Ishikawa (cell line): ENCODE results near the gene KDM4B.

ENCODE experiments used
- CEBPB ChIP-seq: IDR thresholded peaks from 2 replicates; pipeline ENCODE4 v1.6.1; 2012
- CREB1 ChIP-seq: IDR thresholded peaks from 2 replicates; pipeline ENCODE4 v1.6.1; 2012; ENCODE audit warnings: low read depth
- EGR1 ChIP-seq: IDR thresholded peaks from 2 replicates; pipeline ENCODE4 v1.6.1; 2012
- EP300 ChIP-seq: IDR thresholded peaks from 2 replicates; pipeline ENCODE4 v1.6.1; 2012; ENCODE audit warnings: borderline replicate concordance
- FOXM1 ChIP-seq: IDR thresholded peaks from 2 replicates; pipeline ENCODE4 v1.6.1; 2012; ENCODE audit warnings: low read depth, borderline replicate concordance
- MAX ChIP-seq: IDR thresholded peaks from 2 replicates; pipeline ENCODE4 v1.6.1; 2012
- NFIC ChIP-seq: IDR thresholded peaks from 2 replicates; pipeline ENCODE4 v1.6.1; 2012
- RAD21 ChIP-seq: IDR thresholded peaks from 2 replicates; pipeline ENCODE4 v1.6.1; 2012; ENCODE audit warnings: low read depth
- REST ChIP-seq: IDR thresholded peaks from 2 replicates; pipeline ENCODE4 v1.6.1; 2012; ENCODE audit warnings: low read depth, mild to moderate bottlenecking
- TAF1 ChIP-seq: IDR thresholded peaks from 2 replicates; pipeline ENCODE4 v1.6.1; 2012; ENCODE audit warnings: low read depth, mild to moderate bottlenecking
- TCF12 ChIP-seq: IDR thresholded peaks from 2 replicates; pipeline ENCODE4 v1.6.1; 2012; ENCODE audit warnings: low read depth
- TEAD4 ChIP-seq: IDR thresholded peaks from 2 replicates; pipeline ENCODE4 v1.6.1; 2012
- USF1 ChIP-seq: IDR thresholded peaks from 2 replicates; pipeline ENCODE4 v1.6.1; 2012
- YY1 ChIP-seq: IDR thresholded peaks from 2 replicates; pipeline ENCODE4 v1.6.1; 2012; ENCODE audit warnings: low read depth
- ZBTB7A ChIP-seq: IDR thresholded peaks from 2 replicates; pipeline ENCODE4 v1.6.1; 2012; ENCODE audit warnings: low read depth

The KDM4B gene

GRCh38 chr19:5144545-5145179, 175.7 kb downstream of the KDM4B start:
- no peak for TF ChIP-seq MAX
- TF ChIP-seq RAD21: no peak
- TF ChIP-seq YY1: no peak
- TF ChIP-seq EP300: no peak
- TF ChIP-seq EGR1: no peak
- TF ChIP-seq TCF12: no peak
- no peak for TF ChIP-seq REST

DNA sequence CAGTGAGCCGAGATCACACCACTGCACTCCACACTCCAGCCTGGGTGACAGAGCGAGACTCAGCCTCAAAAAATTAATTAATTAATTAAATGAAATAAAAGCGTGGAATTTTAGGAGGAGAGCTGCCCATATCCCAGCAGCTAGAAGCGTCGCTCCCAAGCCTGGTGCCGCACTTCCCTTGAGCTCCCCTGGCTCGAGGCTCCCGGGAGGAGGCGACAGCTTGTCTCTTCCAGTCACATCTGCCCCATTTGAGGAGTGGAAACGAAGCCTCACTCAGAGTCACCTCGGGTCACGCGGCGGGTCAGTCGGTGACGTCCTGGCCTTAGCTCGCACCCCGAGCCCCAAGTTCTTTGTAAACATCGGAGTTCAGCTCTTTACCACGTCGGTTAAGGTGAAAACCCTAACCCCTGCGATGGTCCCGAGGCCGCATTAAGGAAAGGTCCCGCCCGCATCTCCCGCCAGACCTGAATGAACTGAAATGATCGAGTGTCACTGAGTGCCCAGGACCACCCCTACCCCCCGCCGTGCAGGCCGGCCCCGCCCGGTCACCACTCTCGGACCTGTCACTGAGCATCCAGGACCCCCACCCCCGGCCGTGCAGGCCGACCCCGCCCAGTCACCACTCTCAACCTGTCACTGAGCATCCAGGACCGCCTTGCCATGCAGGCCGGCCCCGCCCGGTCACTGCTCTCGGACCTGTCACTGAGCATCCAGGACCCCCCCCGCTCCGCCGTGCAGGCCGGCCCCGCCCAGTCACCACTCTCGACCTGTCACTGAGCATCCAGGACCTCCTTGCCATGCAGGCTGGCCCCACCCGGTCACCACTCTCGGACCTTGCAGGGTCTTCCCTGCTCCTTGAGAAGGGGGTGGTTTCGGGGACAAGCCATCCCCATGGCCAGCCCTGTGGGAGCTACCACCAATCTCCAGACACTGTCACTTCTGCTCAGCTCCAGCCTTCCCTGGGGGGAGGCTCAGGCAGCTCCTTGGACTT, 176.9 kb downstream of the KDM4B start:
- TF ChIP-seq ZBTB7A (no peak), TEAD4 (no peak), EGR1 (no peak), NFIC (no peak), YY1 (no peak), RAD21 (no peak), TCF12 (no peak), TAF1 (no peak), MAX (no peak), EP300 (no peak), CREB1 (no peak), FOXM1 (no peak)

GRCh38 chr19:5147074-5147977, 178.4 kb downstream of the KDM4B start:
- TF ChIP-seq EGR1 (no peak), TCF12 (no peak), CEBPB (no peak), TEAD4 (no peak), EP300 (no peak), MAX (no peak), ZBTB7A (no peak), CREB1 (no peak), YY1 (no peak), NFIC (no peak)

- TF ChIP-seq CREB1: no peak
- TF ChIP-seq CEBPB: no peak
- no peak for TF ChIP-seq EP300
These were observed 179.3 kb downstream of the KDM4B start for GRCh38 chr19:5147978-5148793.

- TF ChIP-seq YY1: no peak
- TF ChIP-seq TAF1: no peak
- TF ChIP-seq CREB1: no peak
- TF ChIP-seq REST: no peak
- TF ChIP-seq TEAD4: no peak
- TF ChIP-seq TCF12: no peak
- TF ChIP-seq EP300: no peak
- TF ChIP-seq CEBPB: no peak
- TF ChIP-seq USF1: no peak
- no peak for TF ChIP-seq FOXM1
- no peak for TF ChIP-seq RAD21
- no peak for TF ChIP-seq ZBTB7A
- TF ChIP-seq NFIC: no peak
- TF ChIP-seq MAX: no peak
These were observed 179.9 kb downstream of the KDM4B start for GRCh38 chr19:5148794-5149190.
